SKM-1 (cell line): Measurements from ENCODE around the gene THOP1.

Experiments
- DNase-seq: peaks from one replicate; lab custom pipeline; 2025; ENCODE audit not compliant: unreplicated experiment; lab: John Stamatoyannopoulos, UW

Gene THOP1

GRCh38 chr19:2802826-2803225, 17.5 kb downstream of the THOP1 start:
- no peak for DNase-seq

- DNase-seq = no peak
These were observed 18.3 kb downstream of the THOP1 start for GRCh38 chr19:2803486-2804155.

GRCh38 chr19:2804156-2805004, 19.1 kb downstream of the THOP1 start:
- DNase-seq = no peak

- no peak for DNase-seq
These were observed 20.1 kb downstream of the THOP1 start for GRCh38 chr19:2805261-2805900.

GRCh38 chr19:2805991-2806649, 20.8 kb downstream of the THOP1 start:
- no peak for DNase-seq

- no peak for DNase-seq
These were observed 21.6 kb downstream of the THOP1 start for GRCh38 chr19:2806736-2807378.

- DNase-seq = no peak
These were observed 22.3 kb downstream of the THOP1 start for GRCh38 chr19:2807379-2808128.

GRCh38 chr19:2808129-2808941, 23.0 kb downstream of the THOP1 start:
- DNase-seq = no peak

GRCh38 chr19:2809387-2810140, 24.3 kb downstream of the THOP1 start:
- DNase-seq = no peak

GRCh38 chr19:2810141-2811091, 25.1 kb downstream of the THOP1 start:
- DNase-seq = no peak

GRCh38 chr19:2811221-2811722, 26.0 kb downstream of the THOP1 start:
- no peak for DNase-seq

- no peak for DNase-seq
These were observed 26.6 kb downstream of the THOP1 start for GRCh38 chr19:2811735-2812413.

- no peak for DNase-seq
These were observed 27.3 kb downstream of the THOP1 start for GRCh38 chr19:2812414-2813234.

GRCh38 chr19:2813235-2814160, 28.2 kb downstream of the THOP1 start:
- no peak for DNase-seq

- DNase-seq = no peak
These were observed 29.1 kb downstream of the THOP1 start for GRCh38 chr19:2814426-2814825.
